Measurements from ENCODE around the gene PAX5.
A peak's percentile ranks its signal among the peaks of the same experiment; 100 is the strongest.

Gene PAX5

GRCh38 chr9:36866840-36867239 is 167.2 kb downstream of the PAX5 start:
- H3K27ac ChIP-seq, result no peak overlapping the region
- TF ChIP-seq CTCF (conservative IDR thresholded peaks at IDR 0.05) (peak; percentile 43), ZFX (IDR thresholded peaks at IDR 0.05) (no peak)

- TF ChIP-seq ZFX (IDR thresholded peaks at IDR 0.05) (no peak), CTCF (conservative IDR thresholded peaks at IDR 0.05) (no peak)
- H3K27ac ChIP-seq, result no peak overlapping the region
Measured at GRCh38 chr9:36865731-36866635, 168.1 kb downstream of the PAX5 start.

DNA sequence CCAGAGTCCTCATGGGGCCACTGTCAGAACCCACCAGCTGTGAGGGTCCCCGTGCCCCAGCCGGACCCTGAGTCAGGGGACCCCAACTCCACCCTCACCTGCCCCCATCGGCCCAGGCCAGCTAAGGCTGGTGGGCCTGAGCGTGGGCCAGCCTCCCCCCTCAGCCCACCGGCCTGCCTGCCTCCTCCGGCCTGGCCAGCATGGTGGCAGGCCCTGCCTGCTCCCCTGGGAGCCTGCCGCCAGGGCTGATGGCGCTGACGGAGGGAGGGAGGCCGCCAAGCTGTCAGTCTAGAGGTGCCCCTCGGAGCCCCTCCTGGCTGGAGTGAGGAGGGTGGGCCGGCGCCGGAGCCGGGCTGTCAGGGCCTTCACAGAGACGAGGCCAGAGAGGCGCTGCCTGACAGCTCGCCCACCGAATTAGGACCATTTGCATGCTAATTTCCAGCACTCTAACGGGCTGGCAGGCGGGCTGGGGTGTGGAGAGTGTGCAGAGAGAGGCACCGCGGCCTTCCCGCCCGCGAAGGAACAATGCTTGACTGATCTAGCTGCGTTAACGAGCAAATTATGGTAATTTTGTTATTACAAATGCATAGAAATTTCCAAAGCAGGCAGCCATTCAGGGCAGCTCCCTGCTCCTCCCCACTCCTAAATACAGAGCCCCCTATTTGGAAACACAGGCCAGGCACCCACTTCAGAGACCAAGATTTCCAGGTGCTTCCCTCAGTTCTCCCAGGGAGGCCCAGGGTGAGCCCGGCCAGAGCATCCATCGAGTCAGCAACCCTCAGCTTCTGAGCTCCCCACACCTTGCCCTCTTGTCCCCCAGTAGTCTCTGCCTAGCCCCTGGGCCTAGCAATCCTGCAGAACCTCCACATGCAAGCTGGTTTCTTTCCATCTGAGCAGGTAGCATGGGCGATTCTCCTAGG is 169.3 kb downstream of the PAX5 start:
- TF ChIP-seq CTCF (conservative IDR thresholded peaks at IDR 0.05) (no peak), ZFX (IDR thresholded peaks at IDR 0.05) (no peak)
- no peak overlapping the region for H3K27ac ChIP-seq

DNA sequence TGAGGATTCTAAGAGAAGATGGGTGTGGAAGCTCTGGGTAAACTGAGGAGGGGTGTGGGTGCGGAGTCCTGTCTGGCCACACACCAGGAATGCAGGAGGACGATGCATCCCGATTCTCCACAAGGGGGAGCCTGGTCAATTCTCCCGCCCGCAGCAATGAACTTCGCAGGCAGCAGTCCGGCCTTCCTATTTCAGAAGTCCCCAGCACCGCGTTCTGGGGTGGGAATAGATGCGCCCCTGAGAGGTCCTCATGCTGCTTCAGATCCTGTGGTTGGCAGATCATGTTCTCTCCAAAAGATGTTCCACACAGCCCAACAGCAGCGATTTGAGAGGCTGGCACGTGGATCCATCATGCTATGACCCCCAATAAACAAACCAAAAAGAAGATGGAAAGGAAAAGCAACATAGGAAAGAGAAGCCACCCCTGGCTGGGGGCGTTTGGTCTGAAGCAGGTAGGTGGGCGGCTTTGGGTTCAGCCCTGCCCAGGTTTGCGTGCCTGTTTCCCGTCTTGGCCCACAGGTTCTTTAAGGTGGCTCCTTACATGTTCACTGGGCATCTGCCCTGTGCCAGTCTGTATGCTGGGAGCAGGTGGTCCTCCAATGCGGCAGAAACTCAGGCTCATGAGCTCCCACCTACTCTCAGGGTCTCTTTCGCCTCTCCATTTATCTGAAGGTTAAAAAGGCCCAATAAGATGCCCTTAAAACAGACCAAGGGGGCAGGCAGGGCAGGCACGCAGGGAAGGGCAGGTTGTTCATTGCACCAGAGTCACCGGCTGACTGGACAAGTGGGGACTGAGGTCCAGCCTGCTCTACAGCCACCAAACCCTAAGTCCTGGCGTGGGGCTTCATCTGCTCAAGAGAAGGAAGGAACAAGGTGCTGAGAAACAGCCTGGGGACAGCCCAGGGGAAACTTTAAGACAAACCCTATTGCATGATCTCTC is 171.6 kb downstream of the PAX5 start:
- TF ChIP-seq ZFX (IDR thresholded peaks at IDR 0.05), result no peak
- TF ChIP-seq CTCF (conservative IDR thresholded peaks at IDR 0.05), result peak; percentile 90
- H3K27ac ChIP-seq, result no peak overlapping the region

GRCh38 chr9:36861528-36862205 is 172.4 kb downstream of the PAX5 start:
- TF ChIP-seq ZFX (IDR thresholded peaks at IDR 0.05) (no peak), CTCF (conservative IDR thresholded peaks at IDR 0.05) (no peak)
- no peak overlapping the region for H3K27ac ChIP-seq

DNA sequence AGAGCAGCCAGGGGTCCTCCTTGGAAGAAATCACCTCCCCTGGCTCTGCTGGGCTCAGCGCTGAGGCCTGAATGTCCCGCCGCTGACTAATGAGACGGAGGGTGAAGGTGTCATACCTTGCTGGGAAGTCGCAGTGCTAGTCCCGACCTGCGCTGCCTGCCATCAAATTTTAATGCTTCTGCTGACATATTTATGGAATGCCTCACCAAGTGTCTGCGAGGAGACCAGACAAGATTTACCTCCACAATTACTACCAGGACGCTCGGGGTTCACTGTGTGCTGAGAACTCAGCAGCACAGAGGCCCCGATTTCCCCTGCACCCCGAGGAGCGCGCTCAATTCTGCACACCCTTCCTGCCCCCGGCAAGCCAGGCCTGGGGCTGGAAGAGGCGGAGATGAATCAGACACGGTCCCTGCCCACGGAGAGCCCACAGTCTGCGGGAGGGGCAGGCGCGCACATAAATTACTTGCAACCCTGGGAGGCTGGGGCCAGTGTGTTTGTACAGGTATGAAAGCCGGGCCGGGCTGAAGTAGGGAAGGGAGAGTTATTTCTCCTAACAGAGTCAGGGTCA is 175.2 kb downstream of the PAX5 start:
- H3K27ac ChIP-seq, result no peak overlapping the region
- TF ChIP-seq ZFX (IDR thresholded peaks at IDR 0.05) (no peak), CTCF (conservative IDR thresholded peaks at IDR 0.05) (no peak)
